ENCODE measurements around the gene LMO7. TPM values are rescaled to one million over a fixed set of nuclear protein-coding genes. Genes with fewer than 3 reads are reported as not detected.

LMO7 gene
- total RNA-seq, 1 experiment from 2014 or later = 18.5 TPM

- TF ChIP-seq SOX15 (CRISPR knock-in tag; IDR thresholded peaks at IDR 0.05) (no peak), ATF2 (CRISPR knock-in tag; IDR thresholded peaks at IDR 0.05; ENCODE audit: borderline replicate concordance, low read depth) (no peak)
- TF ChIP-seq, protein P1, sequence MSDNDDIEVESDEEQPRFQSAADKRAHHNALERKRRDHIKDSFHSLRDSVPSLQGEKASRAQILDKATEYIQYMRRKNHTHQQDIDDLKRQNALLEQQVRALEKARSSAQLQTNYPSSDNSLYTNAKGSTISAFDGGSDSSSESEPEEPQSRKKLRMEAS (CRISPR knock-in tag; IDR thresholded peaks at IDR 0.05) = no peak
These were observed 166.0 kb downstream of the LMO7 start (continued) for GRCh38 chr13:75802161-75802560.

DNA sequence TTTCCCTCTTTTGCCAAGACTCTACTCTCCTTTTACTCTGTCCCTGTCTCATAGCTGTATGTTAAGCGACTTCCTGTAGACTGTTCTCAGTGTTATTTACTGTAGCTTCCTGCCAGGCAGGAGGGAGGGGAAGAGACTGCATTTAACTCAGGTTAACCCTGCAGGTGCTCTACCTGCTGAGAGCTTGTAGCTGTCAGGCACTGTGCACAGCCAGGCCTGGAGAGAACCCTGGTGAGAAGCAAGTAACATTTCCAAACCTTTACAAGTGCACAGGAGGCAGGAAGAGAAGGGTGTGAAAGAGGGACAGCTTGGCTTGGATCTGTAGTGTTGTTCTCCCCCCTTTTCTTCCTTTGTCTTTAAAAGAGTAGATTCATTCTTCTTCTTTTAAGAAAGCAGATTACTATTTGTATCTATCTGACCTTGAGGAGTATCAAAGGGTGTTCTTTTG is 167.1 kb downstream of the LMO7 start:
- H3K4me1 Mint-ChIP-seq = peaks cover 92% of the 10 kb centered on the region
- ATAC-seq = peak; percentile 95
- peak; percentile 55 for DNase-seq (ENCODE audit: low spot score)
- H3K36me3 Mint-ChIP-seq = peaks cover 5% of the 10 kb centered on the region; the same call in 1 of the 2 replicates
- POLR2A ChIA-PET = no interaction called here
- CTCF ChIA-PET = interaction anchor here (0.6 to 2.0 kb wide), 7 partner anchors 12 to 217 kb away, joined by 3 to 12 read pairs (median 4); no protein-coding TSS in a partner anchor
- peak overlapping the region; percentile 10 for H3K4me3 Mint-ChIP-seq
- H3K9me3 Mint-ChIP-seq = no peaks in the 10 kb centered on the region
- peak overlapping the region; percentile 97 for H3K27ac Mint-ChIP-seq
- H3K27me3 Mint-ChIP-seq (ENCODE audit: low read depth) = no peaks in the 10 kb centered on the region
- TF ChIP-seq, protein P2, sequence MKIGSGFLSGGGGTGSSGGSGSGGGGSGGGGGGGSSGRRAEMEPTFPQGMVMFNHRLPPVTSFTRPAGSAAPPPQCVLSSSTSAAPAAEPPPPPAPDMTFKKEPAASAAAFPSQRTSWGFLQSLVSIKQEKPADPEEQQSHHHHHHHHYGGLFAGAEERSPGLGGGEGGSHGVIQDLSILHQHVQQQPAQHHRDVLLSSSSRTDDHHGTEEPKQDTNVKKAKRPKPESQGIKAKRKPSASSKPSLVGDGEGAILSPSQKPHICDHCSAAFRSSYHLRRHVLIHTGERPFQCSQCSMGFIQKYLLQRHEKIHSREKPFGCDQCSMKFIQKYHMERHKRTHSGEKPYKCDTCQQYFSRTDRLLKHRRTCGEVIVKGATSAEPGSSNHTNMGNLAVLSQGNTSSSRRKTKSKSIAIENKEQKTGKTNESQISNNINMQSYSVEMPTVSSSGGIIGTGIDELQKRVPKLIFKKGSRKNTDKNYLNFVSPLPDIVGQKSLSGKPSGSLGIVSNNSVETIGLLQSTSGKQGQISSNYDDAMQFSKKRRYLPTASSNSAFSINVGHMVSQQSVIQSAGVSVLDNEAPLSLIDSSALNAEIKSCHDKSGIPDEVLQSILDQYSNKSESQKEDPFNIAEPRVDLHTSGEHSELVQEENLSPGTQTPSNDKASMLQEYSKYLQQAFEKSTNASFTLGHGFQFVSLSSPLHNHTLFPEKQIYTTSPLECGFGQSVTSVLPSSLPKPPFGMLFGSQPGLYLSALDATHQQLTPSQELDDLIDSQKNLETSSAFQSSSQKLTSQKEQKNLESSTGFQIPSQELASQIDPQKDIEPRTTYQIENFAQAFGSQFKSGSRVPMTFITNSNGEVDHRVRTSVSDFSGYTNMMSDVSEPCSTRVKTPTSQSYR (CRISPR knock-in tag; IDR thresholded peaks at IDR 0.05) = peak; percentile 65; the same call in 1 of the 2 replicates
- TF ChIP-seq ZBTB21 (CRISPR knock-in tag; IDR thresholded peaks at IDR 0.05; ENCODE audit: borderline replicate concordance) = peak; percentile 54; the same call in 1 of the 2 replicates
- peak; percentile 52; the same call in 1 of the 2 replicates for TF ChIP-seq TP53 (CRISPR knock-in tag; IDR thresholded peaks at IDR 0.05)
- TF ChIP-seq ZSCAN18 (CRISPR knock-in tag; IDR thresholded peaks at IDR 0.05) = 0 out of 2 replicates have a peak, but pooled peaks have one; percentile 60
- no peak for TF ChIP-seq FOXP1 (CRISPR knock-in tag; IDR thresholded peaks at IDR 0.05; ENCODE audit: borderline replicate concordance)
- peak; percentile 100 for TF ChIP-seq ZNF423 (CRISPR knock-in tag; IDR thresholded peaks at IDR 0.05)
- TF ChIP-seq, protein P3, sequence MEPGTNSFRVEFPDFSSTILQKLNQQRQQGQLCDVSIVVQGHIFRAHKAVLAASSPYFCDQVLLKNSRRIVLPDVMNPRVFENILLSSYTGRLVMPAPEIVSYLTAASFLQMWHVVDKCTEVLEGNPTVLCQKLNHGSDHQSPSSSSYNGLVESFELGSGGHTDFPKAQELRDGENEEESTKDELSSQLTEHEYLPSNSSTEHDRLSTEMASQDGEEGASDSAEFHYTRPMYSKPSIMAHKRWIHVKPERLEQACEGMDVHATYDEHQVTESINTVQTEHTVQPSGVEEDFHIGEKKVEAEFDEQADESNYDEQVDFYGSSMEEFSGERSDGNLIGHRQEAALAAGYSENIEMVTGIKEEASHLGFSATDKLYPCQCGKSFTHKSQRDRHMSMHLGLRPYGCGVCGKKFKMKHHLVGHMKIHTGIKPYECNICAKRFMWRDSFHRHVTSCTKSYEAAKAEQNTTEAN (CRISPR knock-in tag; IDR thresholded peaks at IDR 0.05) = peak; percentile 57; the same call in 1 of the 2 replicates
- TF ChIP-seq ZNF232 (CRISPR knock-in tag; IDR thresholded peaks at IDR 0.05) = peak; percentile 69; the same call in 1 of the 2 replicates
- 0 out of 2 replicates have a peak, but pooled peaks have one; percentile 29 for TF ChIP-seq ARID4B (CRISPR knock-in tag; IDR thresholded peaks at IDR 0.05; ENCODE audit: borderline replicate concordance)
- no peak for TF ChIP-seq ATF2 (CRISPR knock-in tag; IDR thresholded peaks at IDR 0.05; ENCODE audit: borderline replicate concordance, low read depth)
- TF ChIP-seq TEAD1 (CRISPR knock-in tag; IDR thresholded peaks at IDR 0.05) = peak; percentile 97
- TF ChIP-seq, protein P4, sequence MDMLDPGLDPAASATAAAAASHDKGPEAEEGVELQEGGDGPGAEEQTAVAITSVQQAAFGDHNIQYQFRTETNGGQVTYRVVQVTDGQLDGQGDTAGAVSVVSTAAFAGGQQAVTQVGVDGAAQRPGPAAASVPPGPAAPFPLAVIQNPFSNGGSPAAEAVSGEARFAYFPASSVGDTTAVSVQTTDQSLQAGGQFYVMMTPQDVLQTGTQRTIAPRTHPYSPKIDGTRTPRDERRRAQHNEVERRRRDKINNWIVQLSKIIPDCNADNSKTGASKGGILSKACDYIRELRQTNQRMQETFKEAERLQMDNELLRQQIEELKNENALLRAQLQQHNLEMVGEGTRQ (CRISPR knock-in tag; IDR thresholded peaks at IDR 0.05) = no peak
- TF ChIP-seq, protein P5, sequence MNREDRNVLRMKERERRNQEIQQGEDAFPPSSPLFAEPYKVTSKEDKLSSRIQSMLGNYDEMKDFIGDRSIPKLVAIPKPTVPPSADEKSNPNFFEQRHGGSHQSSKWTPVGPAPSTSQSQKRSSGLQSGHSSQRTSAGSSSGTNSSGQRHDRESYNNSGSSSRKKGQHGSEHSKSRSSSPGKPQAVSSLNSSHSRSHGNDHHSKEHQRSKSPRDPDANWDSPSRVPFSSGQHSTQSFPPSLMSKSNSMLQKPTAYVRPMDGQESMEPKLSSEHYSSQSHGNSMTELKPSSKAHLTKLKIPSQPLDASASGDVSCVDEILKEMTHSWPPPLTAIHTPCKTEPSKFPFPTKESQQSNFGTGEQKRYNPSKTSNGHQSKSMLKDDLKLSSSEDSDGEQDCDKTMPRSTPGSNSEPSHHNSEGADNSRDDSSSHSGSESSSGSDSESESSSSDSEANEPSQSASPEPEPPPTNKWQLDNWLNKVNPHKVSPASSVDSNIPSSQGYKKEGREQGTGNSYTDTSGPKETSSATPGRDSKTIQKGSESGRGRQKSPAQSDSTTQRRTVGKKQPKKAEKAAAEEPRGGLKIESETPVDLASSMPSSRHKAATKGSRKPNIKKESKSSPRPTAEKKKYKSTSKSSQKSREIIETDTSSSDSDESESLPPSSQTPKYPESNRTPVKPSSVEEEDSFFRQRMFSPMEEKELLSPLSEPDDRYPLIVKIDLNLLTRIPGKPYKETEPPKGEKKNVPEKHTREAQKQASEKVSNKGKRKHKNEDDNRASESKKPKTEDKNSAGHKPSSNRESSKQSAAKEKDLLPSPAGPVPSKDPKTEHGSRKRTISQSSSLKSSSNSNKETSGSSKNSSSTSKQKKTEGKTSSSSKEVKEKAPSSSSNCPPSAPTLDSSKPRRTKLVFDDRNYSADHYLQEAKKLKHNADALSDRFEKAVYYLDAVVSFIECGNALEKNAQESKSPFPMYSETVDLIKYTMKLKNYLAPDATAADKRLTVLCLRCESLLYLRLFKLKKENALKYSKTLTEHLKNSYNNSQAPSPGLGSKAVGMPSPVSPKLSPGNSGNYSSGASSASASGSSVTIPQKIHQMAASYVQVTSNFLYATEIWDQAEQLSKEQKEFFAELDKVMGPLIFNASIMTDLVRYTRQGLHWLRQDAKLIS (CRISPR knock-in tag; IDR thresholded peaks at IDR 0.05; ENCODE audit: borderline replicate concordance) = peak; percentile 92; the same call in 1 of the 2 replicates

Data from WTC11 (cell line).